CD14-positive monocyte (primary cell): ENCODE measurements around the gene CUX1. TPM values are rescaled to one million over a fixed set of nuclear protein-coding genes. Genes with fewer than 3 reads are reported as not detected.

Source experiments
- DNase-seq, 3 donors: peaks; one replicate each; pipeline ENCODE4 v3.0.0-alpha.2; 2011 to 2022
- H2AFZ ChIP-seq: 2 replicates; pipeline ENCODE4 v1.6.0; 2012; ENCODE audit warnings: mild to moderate bottlenecking, low read depth, low read length, inconsistent platforms; ENCODE audit not compliant: insufficient read depth, poor library complexity, severe bottlenecking
- H3K27ac ChIP-seq, 2 donors: 1 replicate in 1 of 2; 2 replicates in 1 of 2; pipeline ENCODE4 v1.5.1; 2012 to 2013; ENCODE audit warnings: low read length in 2 of 2, control low read depth in 1 of 2, inconsistent platforms in 1 of 2, low read depth in 1 of 2, mild to moderate bottlenecking in 1 of 2
- H3K27me3 ChIP-seq, 2 donors: one replicate each; pipeline versions ENCODE4 v1.6.0 to v1.6.1; 2011 to 2013; ENCODE audit warnings: low read length in 2 of 2; ENCODE audit not compliant: control insufficient read depth in 2 of 2, insufficient read depth in 2 of 2
- H3K36me3 ChIP-seq, 2 donors: replicated peaks in 1 of 2; 1 replicate in 1 of 2; 2 replicates in 1 of 2; pipeline versions ENCODE4 v1.5.1 to v1.6.1; 2012 to 2013; ENCODE audit warnings: low read length in 2 of 2, control low read depth in 1 of 2, inconsistent platforms in 1 of 2, mild to moderate bottlenecking in 1 of 2; ENCODE audit not compliant: insufficient read depth in 2 of 2, control insufficient read depth in 1 of 2
- H3K4me1 ChIP-seq, 2 donors: 1 replicate in 1 of 2; 2 replicates in 1 of 2; pipeline versions ENCODE4 v1.5.1 to v1.6.1; 2012 to 2013; ENCODE audit warnings: low read length in 2 of 2, control low read depth in 1 of 2, inconsistent platforms in 1 of 2, mild to moderate bottlenecking in 1 of 2, moderate library complexity in 1 of 2; ENCODE audit not compliant: insufficient read depth in 2 of 2, control insufficient read depth in 1 of 2
- H3K4me2 ChIP-seq: replicated peaks from 2 replicates; pipeline ENCODE3; 2012; ENCODE audit warnings: low read length, moderate library complexity, mild to moderate bottlenecking; ENCODE audit not compliant: poor library complexity, severe bottlenecking; ENCODE audit errors: extremely low read depth
- H3K4me3 ChIP-seq, 3 experiments: fragments of 200-600 bp in 1 of 3; sonication (generic) in 1 of 3; replicated peaks in 1 of 3; 1 replicate in 2 of 3; 2 replicates in 1 of 3; pipeline ENCODE4 v1.5.1; 2011 to 2013; ENCODE audit warnings: low read length in 3 of 3, mild to moderate bottlenecking in 3 of 3, control low read depth in 2 of 3, low read depth in 2 of 3, inconsistent platforms in 1 of 3, moderate library complexity in 1 of 3
- H3K79me2 ChIP-seq: 2 replicates; pipeline ENCODE4 v1.6.0; 2012; ENCODE audit warnings: mild to moderate bottlenecking, control low read depth, inconsistent platforms, low read length, moderate library complexity; ENCODE audit not compliant: insufficient read depth
- H3K9ac ChIP-seq: 2 replicates; pipeline ENCODE4 v1.6.0; 2017; ENCODE audit warnings: low read length, mild to moderate bottlenecking; ENCODE audit not compliant: insufficient read depth, poor library complexity, severe bottlenecking
- H3K9me3 ChIP-seq, 2 donors: replicated peaks in 1 of 2; 1 replicate in 1 of 2; 2 replicates in 1 of 2; pipeline versions ENCODE4 v1.5.1 to v1.6.1; 2012 to 2013; ENCODE audit warnings: low read length in 2 of 2, control low read depth in 1 of 2; ENCODE audit not compliant: control insufficient read depth in 1 of 2, insufficient read depth in 1 of 2
- H4K20me1 ChIP-seq: 2 replicates; pipeline ENCODE4 v1.6.0; 2012; ENCODE audit warnings: mild to moderate bottlenecking, low read length, control low read depth, moderate library complexity; ENCODE audit not compliant: insufficient read depth
- H3K27ac Mint-ChIP-seq, 7 donors: one replicate each; pipeline ENCODE4 v1.8.0; 2020; ENCODE audit warnings: mild to moderate bottlenecking in 7 of 7, mixed read lengths in 7 of 7, moderate library complexity in 6 of 7, inconsistent platforms in 2 of 7
- H3K27me3 Mint-ChIP-seq, 3 donors: one replicate each; pipeline ENCODE4 v1.8.0; 2021 to 2022; ENCODE audit warnings: low read depth in 3 of 3, mild to moderate bottlenecking in 3 of 3, mixed read lengths in 3 of 3, moderate library complexity in 3 of 3, inconsistent platforms in 1 of 3
- H3K36me3 Mint-ChIP-seq, 2 donors: one replicate each; pipeline ENCODE4 v1.8.0; 2020; ENCODE audit warnings: mixed read lengths in 2 of 2, inconsistent platforms in 1 of 2, mild to moderate bottlenecking in 1 of 2
- H3K4me1 Mint-ChIP-seq: one replicate; pipeline ENCODE4 v1.8.0; 2020; ENCODE audit warnings: mild to moderate bottlenecking, mixed read lengths
- H3K4me3 Mint-ChIP-seq, 2 donors: one replicate each; pipeline ENCODE4 v1.8.0; 2020; ENCODE audit warnings: mild to moderate bottlenecking in 2 of 2, mixed read lengths in 2 of 2, moderate library complexity in 1 of 2
- H3K9me3 Mint-ChIP-seq, 7 donors: one replicate each; pipeline ENCODE4 v1.8.0; 2020 to 2022; ENCODE audit warnings: mixed read lengths in 7 of 7, mild to moderate bottlenecking in 6 of 7, moderate library complexity in 6 of 7, inconsistent platforms in 2 of 7
- whole genome bisulfite sequencing: methylation state at CpG from one replicate; pipeline ENCODE4 v1.1.5; 2013; ENCODE audit warnings: missing lambda C conversion rate; ENCODE audit not compliant: insufficient coverage; 5-methylcytosine and 5-hydroxymethylcytosine counted together
- intact Hi-C, 2 donors: fragments of 100-400 bp; cut with micrococcal nuclease; formaldehyde crosslinking; loops; one replicate each; pipeline versions ENCODE4 v1.15.0 to v1.15.1; 2023
- polyA plus RNA-seq, 3 donors: library from polyadenylated mRNA; depleted of rRNA in 1 of 3; unstranded in 2 of 3; stranded (reverse) in 1 of 3; fragments of 300-500 nt in 2 of 3; fragments of >200 nt in 1 of 3; fragmentation: Illumina TruSeq in 2 of 3; gene quantifications; 1 replicate in 2 of 3; 2 replicates in 1 of 3; pipeline ENCODE4 v1.2.3, GENCODE V29; 2012 to 2021
- TF ChIP-seq, protein P1 (sequence below): fragments of 200-600 bp; IDR thresholded peaks from one replicate; pipeline ENCODE4 v1.8.0; 2022; ENCODE audit warnings: antibody characterized with exemption, mild to moderate bottlenecking

The CUX1 gene
- polyA plus RNA-seq, 3 donors: 17.6 to 38.0 (median 28.0) TPM

DNA sequence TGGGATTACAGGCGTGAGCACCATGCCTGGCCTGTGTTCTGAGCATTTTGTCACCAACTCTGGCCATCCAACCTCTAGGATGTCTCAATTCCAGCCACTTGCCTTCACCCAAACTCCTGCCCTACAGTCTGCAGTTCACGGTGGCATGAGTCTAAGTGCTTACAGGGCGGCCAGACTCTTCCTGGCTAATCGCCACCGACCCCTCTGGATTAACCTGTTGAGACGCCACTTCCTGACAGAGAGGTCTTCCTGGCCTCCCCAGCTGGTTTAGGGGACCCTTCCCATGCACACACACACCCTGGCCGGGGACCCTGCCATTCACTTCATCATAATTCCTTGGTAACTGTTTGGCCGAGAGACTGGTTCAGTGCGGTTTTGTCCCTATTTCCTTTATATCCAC is 257.7 kb downstream of the CUX1 start:
- Mint-ChIP-seq H3K4me1 (no peaks in the 10 kb centered on the region), H3K4me3 (no peak overlapping the region), H3K27ac (peak overlapping the region in 4 of 7 donors; percentile 35 to 59 (median 56)), H3K9me3 (peaks cover 0 to 14% (median 5%) of the 10 kb centered on the region in 7 donors), H3K27me3 (peaks cover 0 to 1% (median 0%) of the 10 kb centered on the region in 3 donors), H3K36me3 (peaks cover 59 to 88% of the 10 kb centered on the region in 2 donors)
- peaks cover 31 to 91% of the 10 kb centered on the region in 2 donors for H3K36me3 ChIP-seq
- peaks cover 33% of the 10 kb centered on the region for H4K20me1 ChIP-seq
- no peak overlapping the region for H3K27ac ChIP-seq
- DNase-seq: no peak
- H3K4me1 ChIP-seq: no peaks in the 10 kb centered on the region
- 93% methylated on average over 6 of the region's 9 CpGs for WGBS
- H3K9ac ChIP-seq: no peak overlapping the region
- TF ChIP-seq, protein P1, sequence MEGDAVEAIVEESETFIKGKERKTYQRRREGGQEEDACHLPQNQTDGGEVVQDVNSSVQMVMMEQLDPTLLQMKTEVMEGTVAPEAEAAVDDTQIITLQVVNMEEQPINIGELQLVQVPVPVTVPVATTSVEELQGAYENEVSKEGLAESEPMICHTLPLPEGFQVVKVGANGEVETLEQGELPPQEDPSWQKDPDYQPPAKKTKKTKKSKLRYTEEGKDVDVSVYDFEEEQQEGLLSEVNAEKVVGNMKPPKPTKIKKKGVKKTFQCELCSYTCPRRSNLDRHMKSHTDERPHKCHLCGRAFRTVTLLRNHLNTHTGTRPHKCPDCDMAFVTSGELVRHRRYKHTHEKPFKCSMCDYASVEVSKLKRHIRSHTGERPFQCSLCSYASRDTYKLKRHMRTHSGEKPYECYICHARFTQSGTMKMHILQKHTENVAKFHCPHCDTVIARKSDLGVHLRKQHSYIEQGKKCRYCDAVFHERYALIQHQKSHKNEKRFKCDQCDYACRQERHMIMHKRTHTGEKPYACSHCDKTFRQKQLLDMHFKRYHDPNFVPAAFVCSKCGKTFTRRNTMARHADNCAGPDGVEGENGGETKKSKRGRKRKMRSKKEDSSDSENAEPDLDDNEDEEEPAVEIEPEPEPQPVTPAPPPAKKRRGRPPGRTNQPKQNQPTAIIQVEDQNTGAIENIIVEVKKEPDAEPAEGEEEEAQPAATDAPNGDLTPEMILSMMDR: no peak
- H3K79me2 ChIP-seq: peaks cover 4% of the 10 kb centered on the region
- intact Hi-C loops: no loop called here
- peaks cover 10 to 15% of the 10 kb centered on the region in 2 donors for H3K9me3 ChIP-seq
- H3K4me3 ChIP-seq: no peak overlapping the region
- no peaks in the 10 kb centered on the region for H3K27me3 ChIP-seq
- H3K4me2 ChIP-seq: no peak overlapping the region
- H2AFZ ChIP-seq: no peak overlapping the region

DNA sequence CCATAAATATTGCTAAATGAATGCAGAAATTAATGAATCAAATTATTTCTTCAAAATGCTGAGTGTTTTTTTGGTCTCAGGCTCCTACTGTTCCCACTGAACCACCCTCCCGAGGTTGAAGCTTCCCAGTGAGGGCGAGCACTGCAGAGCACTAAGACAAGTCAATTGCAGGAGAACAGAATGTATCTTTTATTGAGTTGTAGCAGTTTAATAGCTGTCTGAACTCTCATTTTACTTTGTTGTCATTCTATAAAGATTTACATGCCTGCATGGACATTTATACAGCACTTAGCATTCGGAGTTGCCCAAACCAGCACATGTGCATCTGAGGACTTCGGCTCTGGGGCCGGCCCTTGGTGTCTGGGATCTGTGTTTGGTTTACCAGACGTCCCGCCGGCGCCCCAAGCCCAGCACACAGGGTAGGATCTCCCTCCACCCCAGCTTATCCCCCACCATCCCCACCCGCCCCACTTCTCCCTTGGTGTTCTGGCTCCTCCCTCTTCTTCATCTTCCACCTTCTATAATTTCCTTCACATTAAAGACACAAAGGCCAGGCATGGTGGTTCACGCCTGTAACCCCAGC is 258.2 kb downstream of the CUX1 start:
- Histone ChIP-seq H2AFZ (no peak overlapping the region), H3K4me3 (no peak overlapping the region), H3K9ac (no peak overlapping the region), H3K79me2 (peaks cover 4% of the 10 kb centered on the region), H3K4me1 (no peaks in the 10 kb centered on the region), H3K4me2 (no peak overlapping the region), H3K9me3 (peaks cover 10 to 18% of the 10 kb centered on the region in 2 donors), H3K27me3 (no peaks in the 10 kb centered on the region), H3K27ac (no peak overlapping the region), H3K36me3 (peaks cover 30 to 91% of the 10 kb centered on the region in 2 donors), H4K20me1 (peaks cover 35% of the 10 kb centered on the region)
- intact Hi-C loops: no loop called here
- Mint-ChIP-seq H3K4me3 (no peak overlapping the region), H3K27me3 (peaks cover 0 to 1% (median 0%) of the 10 kb centered on the region in 3 donors), H3K36me3 (peaks cover 59 to 88% of the 10 kb centered on the region in 2 donors), H3K4me1 (no peaks in the 10 kb centered on the region), H3K27ac (peak overlapping the region in 3 of 7 donors; percentile 35 to 55 (median 52)), H3K9me3 (peaks cover 2 to 15% (median 8%) of the 10 kb centered on the region in 7 donors)
- no peak for DNase-seq
- WGBS: 97% methylated on average over 8 of the region's 11 CpGs
- TF ChIP-seq, protein P1: no peak
